GM12892 (cell line): ENCODE measurements around the gene GABPB1.

ENCODE experiments used
- POLR2A ChIP-seq: IDR thresholded peaks from 2 replicates; pipeline ENCODE4 v1.6.1; 2011; ENCODE audit warnings: low read depth, low read length, control low read depth
- POLR2AphosphoS5 ChIP-seq: IDR thresholded peaks from 2 replicates; pipeline ENCODE4 v1.6.1; 2011; ENCODE audit warnings: low read depth, low read length, control low read depth

GRCh38 chr15:50365971-50366370, 11.0 kb upstream of the GABPB1 start:
- TF ChIP-seq POLR2AphosphoS5: no peak
- no peak for TF ChIP-seq POLR2A
